Measurements from ENCODE around the gene ATXN7L2.

GRCh38 chr1:109529881-109530456, 46.3 kb downstream of the ATXN7L2 start:
- TF ChIP-seq CTCF (IDR thresholded peaks at IDR 0.05) (no peak), POLR2A (IDR thresholded peaks at IDR 0.05) (no peak)

Data from heart left ventricle (tissue), 13 donors.